GM12878 (cell line): Measurements from ENCODE around the gene COX6B2. TPM values are rescaled to one million over a fixed set of nuclear protein-coding genes. Genes with fewer than 3 reads are reported as not detected.

Experiments
- ATAC-seq: fragments of 200-7000 bp; cut with Tn5 transposase; 3 replicates; pipeline ENCODE4 v1.9.1; 2020; ENCODE audit warnings: mild to moderate bottlenecking, moderate library complexity
- BruUV-seq: library from RNA; stranded (reverse); fragments of 400-500 nt; replicated peaks from 2 replicates; lab custom pipeline; 2021; lab: Mats Ljungman, UMichigan
- CTCF ChIA-PET: fragments of 300-600 bp; sonication (Branson Sonifier 250); formaldehyde crosslinking; extraction: SDS; loops from one replicate; lab custom pipeline; 2021; ENCODE audit warnings: inconsistent platforms; lab: Yijun Ruan, JAX
- POLR2A ChIA-PET: fragments of 350-600 bp; formaldehyde crosslinking; extraction: SDS; loops from one replicate; lab custom pipeline; 2021; ENCODE audit warnings: inconsistent platforms; lab: Charles Lee
- RAD21 ChIA-PET: fragments of 300-600 bp; sonication (Branson Sonifier 250); formaldehyde crosslinking; loops from one replicate; lab custom pipeline; 2023; ENCODE audit warnings: antibody characterized with exemption; ENCODE audit not compliant: unreplicated experiment; lab: Charles Lee
- SMC1A ChIA-PET: fragments of 300-600 bp; sonication (Branson Sonifier 250); formaldehyde crosslinking; loops from one replicate; lab custom pipeline; 2023; ENCODE audit not compliant: unreplicated experiment, uncharacterized antibody; lab: Charles Lee
- DNase-seq: peaks from one replicate; pipeline ENCODE4 v3.0.0-alpha.2; 2011; ENCODE audit warnings: low read depth, low spot score
- FAIRE-seq: peaks from 3 replicates; lab custom pipeline; 2011; peaks lifted over from hg19 to GRCh38; lab: Jason Lieb, UNC
- H2AFZ ChIP-seq: 2 replicates; pipeline ENCODE4 v1.6.0; 2011; ENCODE audit warnings: low read depth, low read length, control low read depth; ENCODE audit not compliant: control insufficient read depth
- H3K27ac ChIP-seq: 2 replicates; pipeline ENCODE4 v1.5.1; 2011; ENCODE audit warnings: control low read depth; ENCODE audit not compliant: control insufficient read depth, insufficient read depth
- H3K27me3 ChIP-seq, 2 experiments: replicated peaks in 1 of 2; 2 replicates each; pipeline versions ENCODE4 v1.6.0 to v1.6.1; 2011; ENCODE audit warnings: low read length in 1 of 2; ENCODE audit not compliant: control insufficient read depth in 2 of 2, insufficient read depth in 2 of 2
- H3K36me3 ChIP-seq, 2 experiments: 2 replicates each; pipeline ENCODE4 v1.5.1; 2011; ENCODE audit warnings: low read length in 1 of 2; ENCODE audit not compliant: control insufficient read depth in 2 of 2, insufficient read depth in 2 of 2
- H3K4me1 ChIP-seq: 2 replicates; pipeline ENCODE4 v1.6.1; 2011; ENCODE audit warnings: mild to moderate bottlenecking, low read length, moderate library complexity, mixed read lengths; ENCODE audit not compliant: control insufficient read depth, insufficient read depth
- H3K4me2 ChIP-seq: 2 replicates; pipeline ENCODE4 v1.6.0; 2011; ENCODE audit warnings: control low read depth; ENCODE audit not compliant: control insufficient read depth, insufficient read depth
- H3K4me3 ChIP-seq: fragments of 200-600 bp; sonication (generic); 2 replicates; pipeline ENCODE4 v1.5.1; 2016
- H3K79me2 ChIP-seq: 2 replicates; pipeline ENCODE4 v1.6.0; 2011; ENCODE audit warnings: low read length; ENCODE audit not compliant: control insufficient read depth, insufficient read depth
- H3K9ac ChIP-seq: 2 replicates; pipeline ENCODE4 v1.8.0; 2011; ENCODE audit warnings: low read length, control low read depth, mixed read lengths; ENCODE audit not compliant: control insufficient read depth, insufficient read depth
- H3K9me3 ChIP-seq: replicated peaks from 3 replicates; pipeline ENCODE4 v1.5.1; 2011; ENCODE audit warnings: mild to moderate bottlenecking, low read length; ENCODE audit not compliant: control insufficient read depth, insufficient read depth
- H4K20me1 ChIP-seq: 2 replicates; pipeline ENCODE4 v1.6.0; 2011; ENCODE audit not compliant: control insufficient read depth, insufficient read depth
- HDGF ChIP-seq: fragments of 450-650 bp; IDR thresholded peaks from 2 replicates; pipeline ENCODE4 v1.6.1; 2016; ENCODE audit warnings: antibody characterized with exemption
- LARP7 ChIP-seq: fragments of 450-650 bp; IDR thresholded peaks from 2 replicates; pipeline ENCODE4 v1.6.1; 2017; ENCODE audit warnings: mild to moderate bottlenecking
- NFYA ChIP-seq: IDR thresholded peaks from 2 replicates; pipeline ENCODE4 v1.6.1; 2011; ENCODE audit warnings: low read depth, mild to moderate bottlenecking, low read length, improper control_type of control experiment, borderline replicate concordance
- SREBF1 ChIP-seq: IDR thresholded peaks from 2 replicates; pipeline ENCODE4 v1.6.1; 2012; ENCODE audit warnings: mild to moderate bottlenecking, low read length
- TAF1 ChIP-seq: IDR thresholded peaks from 2 replicates; pipeline ENCODE4 v1.6.1; 2011; ENCODE audit warnings: mild to moderate bottlenecking, low read depth, low read length, borderline replicate concordance
- ZZZ3 ChIP-seq: IDR thresholded peaks from 2 replicates; pipeline ENCODE4 v1.6.1; 2011; ENCODE audit warnings: low read depth; ENCODE audit not compliant: control insufficient read depth, insufficient read length
- WGBS: methylation state at CpG from one replicate; pipeline ENCODE4 v1.1.6; 2016; ENCODE audit warnings: low lambda C conversion rate; ENCODE audit not compliant: insufficient replicate concordance, insufficient coverage; ENCODE audit errors: missing lambda C conversion rate; 5-methylcytosine and 5-hydroxymethylcytosine counted together
- in situ Hi-C: fragments of 300-500 bp; cut with MboI; formaldehyde crosslinking; loops from 9 replicates; pipeline ENCODE4 v1.14.3; 2018; ENCODE audit warnings: mixed read lengths
- intact Hi-C: fragments of 100-400 bp; cut with micrococcal nuclease; formaldehyde crosslinking; loops from one replicate; pipeline ENCODE4 v1.14.2; 2022; ENCODE audit not compliant: unreplicated experiment
- polyA plus RNA-seq, 11 experiments: library from polyadenylated mRNA; depleted of rRNA in 4 of 11; unstranded in 6 of 11; stranded (reverse) in 5 of 11; fragments of >200 nt; fragmentation: Nextera tagmentation in 4 of 11; fragmentation: Illumina TruSeq in 1 of 11; extraction: Ambion mirVana in 4 of 11; extraction: Trizol in 1 of 11; gene quantifications; 1 replicate in 1 of 11; 2 replicates in 10 of 11; pipeline versions ENCODE4 v1.2.1 to v1.2.3, GENCODE V29; 2011 to 2016; ENCODE audit warnings: inconsistent platforms in 2 of 11, missing spikeins in 2 of 11, low read depth in 1 of 11
- total RNA-seq, 4 experiments: library from RNA; depleted of rRNA in 3 of 4; stranded (reverse); fragments of >200 nt in 3 of 4; fragmentation: Illumina TruSeq in 1 of 4; extraction: Trizol in 1 of 4; gene quantifications; 2 replicates each; pipeline versions ENCODE4 v1.2.1 to v1.2.3, GENCODE V29; 2013 to 2021
- TF ChIP-seq, protein P1 (sequence below): fragments of 450-650 bp; IDR thresholded peaks from 2 replicates; pipeline ENCODE4 v1.6.1; 2017; ENCODE audit warnings: mild to moderate bottlenecking, low read depth, inconsistent platforms; ENCODE audit not compliant: poor library complexity, severe bottlenecking
- TF ChIP-seq, protein P2 (sequence below): fragments of 450-650 bp; IDR thresholded peaks from 2 replicates; pipeline ENCODE4 v1.6.1; 2014; ENCODE audit warnings: mild to moderate bottlenecking
- TF ChIP-seq, protein P3 (sequence below): fragments of 450-650 bp; IDR thresholded peaks from 2 replicates; pipeline ENCODE4 v1.6.1; 2017; ENCODE audit warnings: antibody characterized with exemption, mild to moderate bottlenecking, moderate library complexity
- TF ChIP-seq, protein P4 (sequence below): fragments of 450-650 bp; IDR thresholded peaks from 2 replicates; pipeline ENCODE4 v1.6.1; 2017; ENCODE audit warnings: borderline replicate concordance
- TF ChIP-seq, protein P5 (sequence below): fragments of 450-650 bp; IDR thresholded peaks from 2 replicates; pipeline ENCODE4 v1.6.1; 2016; ENCODE audit warnings: mild to moderate bottlenecking, moderate library complexity, borderline replicate concordance

Gene COX6B2
- total and polyA plus RNA-seq, 10 of the 15 experiments (the other 5 are each of a cell fraction or from before 2014, with no cell fraction given), result 0.05 to 0.08 (median 0.07) TPM; not detected in 6

DNA sequence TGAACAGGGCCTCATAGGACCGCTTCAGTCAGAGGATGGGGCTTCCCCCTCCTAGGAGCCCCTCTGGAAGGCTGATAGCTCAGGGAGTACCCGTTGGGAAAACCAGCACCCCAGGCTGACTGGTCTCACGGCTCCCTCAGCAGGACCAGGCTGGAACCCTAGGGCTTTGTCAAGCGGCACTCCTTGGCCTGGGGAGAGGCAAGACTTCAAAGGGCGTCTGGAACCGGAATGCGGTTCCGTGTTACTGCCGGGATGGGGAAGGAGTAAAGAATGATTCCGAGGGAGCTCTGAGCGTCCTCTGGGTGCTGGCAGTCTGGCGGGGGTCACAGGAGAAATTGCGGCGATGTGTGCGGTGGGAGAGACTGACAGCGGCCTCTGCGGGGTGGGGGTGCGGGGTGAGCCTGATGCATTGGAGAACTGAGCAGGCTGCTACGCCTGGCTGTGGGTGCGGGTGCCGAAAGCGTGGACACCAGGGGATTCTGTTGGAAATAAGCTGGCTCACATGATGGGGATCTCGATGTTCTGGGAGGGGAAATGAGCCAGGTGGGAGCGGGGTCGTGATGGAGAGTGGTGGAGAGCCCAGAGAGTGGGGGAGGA lies 1.9 kb downstream of the COX6B2 start (continued):
- TF ChIP-seq, protein P1, sequence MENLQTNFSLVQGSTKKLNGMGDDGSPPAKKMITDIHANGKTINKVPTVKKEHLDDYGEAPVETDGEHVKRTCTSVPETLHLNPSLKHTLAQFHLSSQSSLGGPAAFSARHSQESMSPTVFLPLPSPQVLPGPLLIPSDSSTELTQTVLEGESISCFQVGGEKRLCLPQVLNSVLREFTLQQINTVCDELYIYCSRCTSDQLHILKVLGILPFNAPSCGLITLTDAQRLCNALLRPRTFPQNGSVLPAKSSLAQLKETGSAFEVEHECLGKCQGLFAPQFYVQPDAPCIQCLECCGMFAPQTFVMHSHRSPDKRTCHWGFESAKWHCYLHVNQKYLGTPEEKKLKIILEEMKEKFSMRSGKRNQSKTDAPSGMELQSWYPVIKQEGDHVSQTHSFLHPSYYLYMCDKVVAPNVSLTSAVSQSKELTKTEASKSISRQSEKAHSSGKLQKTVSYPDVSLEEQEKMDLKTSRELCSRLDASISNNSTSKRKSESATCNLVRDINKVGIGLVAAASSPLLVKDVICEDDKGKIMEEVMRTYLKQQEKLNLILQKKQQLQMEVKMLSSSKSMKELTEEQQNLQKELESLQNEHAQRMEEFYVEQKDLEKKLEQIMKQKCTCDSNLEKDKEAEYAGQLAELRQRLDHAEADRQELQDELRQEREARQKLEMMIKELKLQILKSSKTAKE, result no peak
- no peak for TF ChIP-seq LARP7
- TF ChIP-seq, protein P2, sequence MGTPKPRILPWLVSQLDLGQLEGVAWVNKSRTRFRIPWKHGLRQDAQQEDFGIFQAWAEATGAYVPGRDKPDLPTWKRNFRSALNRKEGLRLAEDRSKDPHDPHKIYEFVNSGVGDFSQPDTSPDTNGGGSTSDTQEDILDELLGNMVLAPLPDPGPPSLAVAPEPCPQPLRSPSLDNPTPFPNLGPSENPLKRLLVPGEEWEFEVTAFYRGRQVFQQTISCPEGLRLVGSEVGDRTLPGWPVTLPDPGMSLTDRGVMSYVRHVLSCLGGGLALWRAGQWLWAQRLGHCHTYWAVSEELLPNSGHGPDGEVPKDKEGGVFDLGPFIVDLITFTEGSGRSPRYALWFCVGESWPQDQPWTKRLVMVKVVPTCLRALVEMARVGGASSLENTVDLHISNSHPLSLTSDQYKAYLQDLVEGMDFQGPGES, result no peak
- TF ChIP-seq ZZZ3, result no peak
- no peak for TF ChIP-seq NFYA

DNA sequence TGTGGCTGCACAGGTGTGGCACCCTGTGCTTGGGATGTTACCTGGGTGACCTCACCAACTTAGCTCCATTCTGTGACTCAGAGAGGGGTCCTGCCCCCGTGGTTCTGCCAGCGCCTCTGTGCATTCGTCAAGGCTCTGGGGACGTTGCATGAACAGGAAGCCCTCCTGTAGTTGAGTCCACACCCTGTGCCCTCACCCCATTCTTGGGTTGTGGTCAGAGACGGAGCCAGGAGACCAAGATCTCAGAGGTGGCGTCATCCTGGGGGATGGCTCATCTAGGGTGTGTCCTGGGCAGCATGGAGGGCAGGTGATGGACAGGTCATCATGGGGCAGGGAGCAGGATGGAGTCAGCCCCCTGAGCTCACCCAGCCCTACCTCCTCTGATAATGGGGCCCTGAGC lies 2.5 kb downstream of the COX6B2 start:
- in situ Hi-C loops (no loop called here), intact Hi-C loops (no loop called here)
- ChIA-PET SMC1A (interaction anchor here (1.1 kb wide), 1 partner anchor 13 kb away, joined by 3 read pairs; the partner anchor contains the start of gene KMT5C), POLR2A (no interaction called here), CTCF (no interaction called here), RAD21 (no interaction called here)
- H3K36me3 ChIP-seq, result no peaks in the 10 kb centered on the region
- no peaks in the 10 kb centered on the region for H3K79me2 ChIP-seq
- DNase-seq, result no peak
- H3K4me1 ChIP-seq, result no peaks in the 10 kb centered on the region; the same call in 1 of the 2 replicates
- ATAC-seq, result no peak
- no TSS peak for BruUV-seq
- no peak overlapping the region for H3K4me2 ChIP-seq
- H3K9me3 ChIP-seq, result no peaks in the 10 kb centered on the region
- no peak overlapping the region for H3K9ac ChIP-seq
- H3K4me3 ChIP-seq, result no peak overlapping the region
- peaks cover 4 to 13% of the 10 kb centered on the region in 2 experiments; a peak in 3 of 4 replicates for H3K27me3 ChIP-seq
- no peaks in the 10 kb centered on the region; the same call in 1 of the 2 replicates for H4K20me1 ChIP-seq
- no peak for FAIRE-seq
- no peak overlapping the region for H3K27ac ChIP-seq
- 0% methylated on average over 6 of the region's 6 CpGs for WGBS
- H2AFZ ChIP-seq, result no peak overlapping the region
- TF ChIP-seq TAF1 (no peak), SREBF1 (no peak), HDGF (no peak)
- TF ChIP-seq, protein P3, sequence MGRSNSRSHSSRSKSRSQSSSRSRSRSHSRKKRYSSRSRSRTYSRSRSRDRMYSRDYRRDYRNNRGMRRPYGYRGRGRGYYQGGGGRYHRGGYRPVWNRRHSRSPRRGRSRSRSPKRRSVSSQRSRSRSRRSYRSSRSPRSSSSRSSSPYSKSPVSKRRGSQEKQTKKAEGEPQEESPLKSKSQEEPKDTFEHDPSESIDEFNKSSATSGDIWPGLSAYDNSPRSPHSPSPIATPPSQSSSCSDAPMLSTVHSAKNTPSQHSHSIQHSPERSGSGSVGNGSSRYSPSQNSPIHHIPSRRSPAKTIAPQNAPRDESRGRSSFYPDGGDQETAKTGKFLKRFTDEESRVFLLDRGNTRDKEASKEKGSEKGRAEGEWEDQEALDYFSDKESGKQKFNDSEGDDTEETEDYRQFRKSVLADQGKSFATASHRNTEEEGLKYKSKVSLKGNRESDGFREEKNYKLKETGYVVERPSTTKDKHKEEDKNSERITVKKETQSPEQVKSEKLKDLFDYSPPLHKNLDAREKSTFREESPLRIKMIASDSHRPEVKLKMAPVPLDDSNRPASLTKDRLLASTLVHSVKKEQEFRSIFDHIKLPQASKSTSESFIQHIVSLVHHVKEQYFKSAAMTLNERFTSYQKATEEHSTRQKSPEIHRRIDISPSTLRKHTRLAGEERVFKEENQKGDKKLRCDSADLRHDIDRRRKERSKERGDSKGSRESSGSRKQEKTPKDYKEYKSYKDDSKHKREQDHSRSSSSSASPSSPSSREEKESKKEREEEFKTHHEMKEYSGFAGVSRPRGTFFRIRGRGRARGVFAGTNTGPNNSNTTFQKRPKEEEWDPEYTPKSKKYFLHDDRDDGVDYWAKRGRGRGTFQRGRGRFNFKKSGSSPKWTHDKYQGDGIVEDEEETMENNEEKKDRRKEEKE, result no peak
- TF ChIP-seq, protein P4, sequence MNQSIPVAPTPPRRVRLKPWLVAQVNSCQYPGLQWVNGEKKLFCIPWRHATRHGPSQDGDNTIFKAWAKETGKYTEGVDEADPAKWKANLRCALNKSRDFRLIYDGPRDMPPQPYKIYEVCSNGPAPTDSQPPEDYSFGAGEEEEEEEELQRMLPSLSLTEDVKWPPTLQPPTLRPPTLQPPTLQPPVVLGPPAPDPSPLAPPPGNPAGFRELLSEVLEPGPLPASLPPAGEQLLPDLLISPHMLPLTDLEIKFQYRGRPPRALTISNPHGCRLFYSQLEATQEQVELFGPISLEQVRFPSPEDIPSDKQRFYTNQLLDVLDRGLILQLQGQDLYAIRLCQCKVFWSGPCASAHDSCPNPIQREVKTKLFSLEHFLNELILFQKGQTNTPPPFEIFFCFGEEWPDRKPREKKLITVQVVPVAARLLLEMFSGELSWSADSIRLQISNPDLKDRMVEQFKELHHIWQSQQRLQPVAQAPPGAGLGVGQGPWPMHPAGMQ, result no peak
- TF ChIP-seq, protein P5, sequence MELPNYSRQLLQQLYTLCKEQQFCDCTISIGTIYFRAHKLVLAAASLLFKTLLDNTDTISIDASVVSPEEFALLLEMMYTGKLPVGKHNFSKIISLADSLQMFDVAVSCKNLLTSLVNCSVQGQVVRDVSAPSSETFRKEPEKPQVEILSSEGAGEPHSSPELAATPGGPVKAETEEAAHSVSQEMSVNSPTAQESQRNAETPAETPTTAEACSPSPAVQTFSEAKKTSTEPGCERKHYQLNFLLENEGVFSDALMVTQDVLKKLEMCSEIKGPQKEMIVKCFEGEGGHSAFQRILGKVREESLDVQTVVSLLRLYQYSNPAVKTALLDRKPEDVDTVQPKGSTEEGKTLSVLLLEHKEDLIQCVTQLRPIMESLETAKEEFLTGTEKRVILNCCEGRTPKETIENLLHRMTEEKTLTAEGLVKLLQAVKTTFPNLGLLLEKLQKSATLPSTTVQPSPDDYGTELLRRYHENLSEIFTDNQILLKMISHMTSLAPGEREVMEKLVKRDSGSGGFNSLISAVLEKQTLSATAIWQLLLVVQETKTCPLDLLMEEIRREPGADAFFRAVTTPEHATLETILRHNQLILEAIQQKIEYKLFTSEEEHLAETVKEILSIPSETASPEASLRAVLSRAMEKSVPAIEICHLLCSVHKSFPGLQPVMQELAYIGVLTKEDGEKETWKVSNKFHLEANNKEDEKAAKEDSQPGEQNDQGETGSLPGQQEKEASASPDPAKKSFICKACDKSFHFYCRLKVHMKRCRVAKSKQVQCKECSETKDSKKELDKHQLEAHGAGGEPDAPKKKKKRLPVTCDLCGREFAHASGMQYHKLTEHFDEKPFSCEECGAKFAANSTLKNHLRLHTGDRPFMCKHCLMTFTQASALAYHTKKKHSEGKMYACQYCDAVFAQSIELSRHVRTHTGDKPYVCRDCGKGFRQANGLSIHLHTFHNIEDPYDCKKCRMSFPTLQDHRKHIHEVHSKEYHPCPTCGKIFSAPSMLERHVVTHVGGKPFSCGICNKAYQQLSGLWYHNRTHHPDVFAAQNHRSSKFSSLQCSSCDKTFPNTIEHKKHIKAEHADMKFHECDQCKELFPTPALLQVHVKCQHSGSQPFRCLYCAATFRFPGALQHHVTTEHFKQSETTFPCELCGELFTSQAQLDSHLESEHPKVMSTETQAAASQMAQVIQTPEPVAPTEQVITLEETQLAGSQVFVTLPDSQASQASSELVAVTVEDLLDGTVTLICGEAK, result no peak
